T-helper 1 cell treated with Interleukin-12 subunit alpha and Interleukin-12 subunit beta and Interleukin-4 antibody, amounts not matched to agents 30 ng/mL and 1 ng/mL, for 36 hours (primary cell): Measurements from ENCODE around the gene BIRC5. TPM values are rescaled to one million over a fixed set of nuclear protein-coding genes. Genes with fewer than 3 reads are reported as not detected.

Experiments used
- intact Hi-C: fragments of 100-400 bp; cut with micrococcal nuclease; formaldehyde crosslinking; loops from one replicate; pipeline ENCODE4 v1.15.1; 2024
- total RNA-seq: library from RNA; stranded (reverse); gene quantifications from 2 replicates; pipeline ENCODE4 v1.2.3, GENCODE V29; 2022

Gene BIRC5
- total RNA-seq, 1 donor from 2014 or later: 53.4 TPM

DNA sequence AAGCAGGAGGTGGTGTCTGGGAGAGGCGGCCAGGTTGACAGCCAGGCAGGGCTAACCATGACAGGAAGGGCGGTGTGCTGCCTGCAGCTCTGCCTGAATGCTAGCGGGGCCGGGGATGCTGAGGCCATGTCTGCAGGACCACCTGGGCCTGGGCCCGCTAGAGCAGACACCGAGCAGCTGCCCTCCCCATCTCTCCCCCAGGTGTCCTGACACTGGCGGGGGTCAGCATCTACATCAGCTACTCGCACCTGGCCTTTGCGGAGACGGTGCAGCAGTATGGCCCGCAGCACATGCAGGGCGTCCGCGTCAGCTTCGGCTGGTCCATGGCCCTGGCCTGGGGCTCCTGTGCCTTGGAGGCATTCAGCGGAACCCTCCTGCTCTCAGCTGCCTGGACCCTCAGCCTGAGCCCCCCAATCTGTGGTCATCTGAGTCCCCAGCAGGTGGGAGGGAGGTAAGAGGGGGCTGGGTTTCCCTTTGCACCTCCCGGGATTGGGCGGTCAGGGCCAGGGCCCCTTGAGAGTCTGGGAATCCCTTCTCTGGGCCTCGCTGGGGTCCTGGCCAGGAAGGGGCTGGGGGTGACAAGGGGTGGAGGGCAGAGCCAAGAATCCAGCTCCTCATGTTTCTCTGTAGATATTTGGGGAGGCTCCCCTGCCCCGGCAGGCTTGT is 24.9 kb downstream of the BIRC5 start:
- intact Hi-C loops: no loop called here

DNA sequence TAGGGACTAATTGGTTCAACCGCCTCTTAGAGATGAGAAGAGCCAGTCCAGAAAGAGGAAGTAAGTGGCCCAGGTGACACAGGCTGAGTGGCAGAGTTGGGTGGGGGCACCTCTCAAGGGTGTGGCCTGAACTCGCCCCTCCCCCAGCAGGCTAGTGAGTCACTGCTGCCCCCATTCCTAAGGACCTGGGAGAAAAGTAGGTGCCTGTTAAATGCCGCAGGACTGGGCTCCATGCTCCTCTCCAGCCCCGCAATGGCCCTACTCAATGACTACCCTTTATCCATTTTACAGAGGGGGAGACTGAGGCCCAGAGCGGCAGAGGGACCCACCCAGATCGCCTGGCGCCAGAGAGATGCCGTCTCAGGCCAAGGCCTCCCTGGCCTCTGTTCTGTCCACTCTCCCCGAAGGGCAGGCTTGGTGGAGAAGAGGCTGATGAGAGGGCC is 25.5 kb downstream of the BIRC5 start:
- intact Hi-C loops: no loop called here

DNA sequence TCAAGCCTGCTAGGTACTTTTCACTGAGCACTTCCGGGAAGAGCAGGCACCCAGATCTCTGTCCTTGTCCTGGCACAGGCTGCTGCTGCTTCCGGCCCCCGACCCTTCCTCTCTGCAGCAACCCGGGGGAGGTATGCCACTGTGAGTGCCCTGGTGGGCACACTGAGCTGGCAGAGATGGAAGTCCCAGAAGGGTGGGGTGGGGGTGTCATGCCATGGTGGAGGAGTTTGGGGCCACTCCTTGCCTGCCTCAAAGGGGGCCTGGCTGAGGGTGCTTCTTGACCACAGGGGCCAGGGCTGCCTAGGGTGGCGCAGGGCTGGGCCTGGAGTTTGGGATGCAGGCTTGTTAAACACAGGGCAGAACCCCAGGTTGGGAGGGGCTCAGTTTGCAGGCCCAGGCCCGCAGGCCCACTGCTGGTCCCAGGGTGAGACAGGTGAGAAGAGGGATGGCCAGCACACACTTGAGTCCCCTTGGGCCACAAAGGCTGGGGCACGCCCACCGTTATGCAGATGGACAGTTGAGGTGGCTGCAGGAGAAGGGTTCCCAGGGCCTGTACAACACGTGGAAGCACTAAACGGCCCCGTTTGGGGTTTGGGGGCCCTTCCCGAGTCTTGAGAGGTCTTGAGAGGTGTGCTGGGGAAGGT is 26.1 kb downstream of the BIRC5 start:
- intact Hi-C loops: no loop called here

DNA sequence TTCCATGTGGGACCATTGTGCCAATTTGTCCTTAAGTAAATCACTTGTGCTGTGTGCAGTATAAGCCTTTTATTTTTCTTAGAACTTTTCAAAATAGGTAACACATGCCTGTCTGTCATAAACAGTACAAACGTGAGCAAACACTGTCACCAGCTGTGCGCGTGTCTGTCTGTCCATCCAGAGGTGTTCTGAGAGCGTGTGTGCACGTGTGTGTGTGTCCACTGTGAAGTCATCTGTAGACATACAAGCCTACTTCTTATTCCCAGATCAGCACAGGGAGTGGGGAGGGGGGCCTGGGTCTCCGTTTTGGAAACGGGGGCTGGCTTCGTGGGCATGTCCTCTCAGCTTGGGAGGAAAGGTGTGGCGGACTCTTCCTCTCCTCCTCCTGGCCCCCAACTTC is 26.8 kb downstream of the BIRC5 start:
- intact Hi-C loops: no loop called here

DNA sequence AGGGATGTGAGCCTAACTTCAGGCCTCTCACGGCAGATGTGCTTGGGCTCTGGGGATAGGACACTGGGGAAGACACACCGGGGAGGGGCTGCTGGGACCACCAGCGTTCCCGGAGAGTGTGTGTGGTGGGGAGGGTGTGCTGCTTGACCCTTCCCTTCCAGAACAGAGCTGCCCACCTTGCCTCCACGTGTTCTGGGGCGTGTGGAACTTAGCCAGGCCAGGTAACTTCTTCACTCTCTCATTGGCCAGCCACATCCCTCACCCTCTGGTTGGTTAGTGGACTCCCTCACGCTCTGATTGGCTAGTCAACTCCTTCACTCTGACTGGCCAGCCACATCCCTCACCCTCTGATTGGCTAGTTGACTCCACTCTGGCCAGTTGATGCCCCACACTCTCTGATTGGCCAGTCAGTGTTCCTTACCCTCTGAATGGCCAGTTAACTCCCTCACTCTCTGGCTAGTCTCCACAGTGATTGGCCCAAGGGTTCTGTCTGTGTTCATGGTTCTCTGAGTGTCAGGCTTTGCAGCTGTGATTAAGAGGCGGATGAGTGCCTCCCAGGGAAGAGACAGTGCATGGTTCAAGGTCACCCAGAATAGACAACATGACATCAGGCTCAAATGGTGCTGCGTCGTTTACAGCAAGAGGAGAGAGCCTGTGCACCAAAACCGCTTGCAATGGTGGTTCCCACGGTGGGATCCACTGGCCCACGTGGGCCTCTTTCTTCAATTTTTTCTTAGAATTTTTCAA is 27.4 kb downstream of the BIRC5 start:
- intact Hi-C loops: no loop called here

DNA sequence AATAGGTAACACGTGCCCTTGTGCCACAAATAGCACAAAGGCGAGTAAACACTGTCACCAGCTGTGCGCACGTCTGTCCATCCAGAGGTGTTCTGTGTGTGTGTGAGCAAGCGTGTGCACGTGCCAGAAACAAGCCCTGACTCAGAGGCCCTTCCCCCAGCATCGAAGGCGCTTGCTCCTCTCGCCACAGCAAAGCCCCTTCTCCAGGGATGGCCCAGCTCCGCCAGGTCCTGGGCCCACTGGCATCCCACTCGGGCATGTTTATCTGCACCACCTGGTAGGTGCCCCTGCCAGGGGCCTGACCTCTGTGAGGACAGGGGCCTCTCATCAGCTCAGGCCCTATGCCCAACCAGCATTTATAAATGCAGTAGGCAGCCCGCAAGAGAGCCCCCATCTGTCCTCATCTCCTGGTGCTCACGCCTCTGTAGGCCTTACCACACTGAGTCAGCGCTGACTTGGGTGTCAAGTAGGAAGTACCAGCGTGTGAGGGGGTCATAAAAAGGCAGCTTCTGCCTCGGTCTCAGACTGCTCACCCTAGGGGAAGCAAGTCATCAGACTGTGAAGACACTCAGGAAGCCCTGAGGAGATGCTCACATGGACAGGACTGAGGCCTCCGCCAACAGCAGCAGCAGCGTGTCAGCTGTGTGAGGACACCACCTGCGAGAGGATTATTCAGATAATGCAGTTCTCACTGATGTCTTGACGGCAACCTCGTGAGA is 28.1 kb downstream of the BIRC5 start:
- intact Hi-C loops: no loop called here

DNA sequence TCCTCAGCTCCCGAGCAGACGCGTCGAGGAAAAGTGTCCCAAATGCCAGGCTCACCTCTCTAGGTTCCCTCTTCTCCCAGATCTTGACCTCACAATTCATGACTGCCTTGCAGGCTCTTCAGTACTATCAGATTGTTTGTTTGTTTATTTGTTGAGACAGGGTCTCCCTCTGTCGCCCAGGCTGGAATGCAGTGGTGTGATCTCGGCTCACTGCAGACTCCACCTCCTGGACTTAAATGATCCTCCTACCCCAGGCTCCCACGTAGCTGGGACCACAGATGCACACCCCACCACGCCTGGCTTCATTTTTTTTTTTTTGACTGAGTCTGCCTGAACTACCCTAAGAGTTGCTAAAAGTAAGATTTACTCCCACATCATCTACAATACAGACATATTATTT is 33.3 kb downstream of the BIRC5 start:
- intact Hi-C loops: no loop called here

DNA sequence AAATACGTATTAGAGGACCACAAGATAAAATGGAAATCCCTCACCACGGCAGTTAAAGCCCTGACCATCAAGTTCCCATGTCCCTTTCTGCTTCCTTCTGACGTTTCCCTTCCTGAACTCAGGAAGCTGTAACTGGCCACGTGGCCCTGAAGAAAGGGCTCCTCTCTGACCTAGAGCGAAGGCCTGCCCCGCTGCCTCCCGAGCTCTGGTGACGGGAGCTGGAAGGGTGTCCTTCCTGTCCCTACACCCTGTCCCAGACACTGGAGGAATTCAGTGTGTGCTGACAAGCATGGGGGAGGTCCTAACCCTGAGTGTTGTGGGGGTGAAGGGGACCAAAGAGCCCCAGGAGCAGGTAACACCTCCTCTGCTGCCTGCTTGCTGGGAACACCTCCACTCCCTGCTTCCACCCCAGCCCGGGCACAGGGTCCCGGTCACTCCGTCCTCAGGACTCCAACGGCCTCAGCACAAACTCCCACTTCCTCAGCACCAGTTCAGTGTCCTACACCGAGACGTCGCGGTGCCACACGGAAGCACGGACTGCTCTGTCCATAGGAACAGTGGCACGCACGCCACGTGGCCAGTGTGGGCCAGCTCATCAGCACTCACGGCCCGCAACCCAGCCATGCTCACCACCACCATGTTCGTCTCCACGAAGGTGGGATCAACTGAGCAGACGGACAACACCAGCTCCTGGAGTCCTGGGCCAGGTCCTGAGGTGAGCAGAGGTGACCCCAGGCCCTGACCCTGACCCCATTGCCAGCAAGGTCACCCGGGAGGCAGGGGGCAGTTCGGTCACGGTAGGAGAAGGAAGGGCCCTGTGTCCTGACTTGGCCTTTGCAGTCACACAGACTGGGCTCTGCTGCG is 34.2 kb downstream of the BIRC5 start:
- intact Hi-C loops: no loop called here

DNA sequence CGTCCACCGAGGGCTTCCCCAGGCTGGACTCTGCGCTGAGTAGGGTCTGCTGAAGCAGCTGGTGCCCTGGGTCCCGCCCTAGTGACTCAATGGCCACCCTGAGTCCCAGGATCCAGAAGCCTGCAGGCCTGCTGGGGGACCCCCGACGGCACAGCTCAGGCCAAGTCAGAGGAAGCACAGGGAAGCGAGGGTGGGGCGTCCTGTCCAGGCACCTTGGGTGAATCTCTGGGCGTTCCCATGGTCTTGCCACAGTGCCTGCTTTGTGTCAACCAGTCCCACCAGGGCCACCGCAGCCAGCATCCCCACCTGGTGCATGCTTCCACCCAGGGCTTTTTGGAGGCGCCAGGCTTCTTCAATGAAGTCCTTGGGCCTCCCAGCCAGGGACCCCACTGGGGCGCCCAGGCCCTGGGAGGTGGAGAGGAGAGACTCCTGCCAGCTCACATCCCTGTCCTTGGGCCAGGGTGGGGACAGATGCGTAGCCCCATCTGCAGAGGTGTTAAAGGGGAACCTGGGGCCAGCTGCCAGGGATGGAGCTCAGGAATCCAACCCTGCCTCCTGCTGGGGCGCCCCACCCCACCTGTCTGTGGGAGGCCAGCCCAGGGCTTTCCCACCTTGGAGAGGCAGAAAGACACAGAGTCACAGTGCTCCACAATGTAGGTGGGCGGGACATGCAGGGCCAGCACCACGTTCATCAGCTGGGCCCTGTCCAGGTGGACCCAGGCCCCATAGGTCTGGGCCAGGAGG is 35.2 kb downstream of the BIRC5 start:
- intact Hi-C loops: no loop called here

DNA sequence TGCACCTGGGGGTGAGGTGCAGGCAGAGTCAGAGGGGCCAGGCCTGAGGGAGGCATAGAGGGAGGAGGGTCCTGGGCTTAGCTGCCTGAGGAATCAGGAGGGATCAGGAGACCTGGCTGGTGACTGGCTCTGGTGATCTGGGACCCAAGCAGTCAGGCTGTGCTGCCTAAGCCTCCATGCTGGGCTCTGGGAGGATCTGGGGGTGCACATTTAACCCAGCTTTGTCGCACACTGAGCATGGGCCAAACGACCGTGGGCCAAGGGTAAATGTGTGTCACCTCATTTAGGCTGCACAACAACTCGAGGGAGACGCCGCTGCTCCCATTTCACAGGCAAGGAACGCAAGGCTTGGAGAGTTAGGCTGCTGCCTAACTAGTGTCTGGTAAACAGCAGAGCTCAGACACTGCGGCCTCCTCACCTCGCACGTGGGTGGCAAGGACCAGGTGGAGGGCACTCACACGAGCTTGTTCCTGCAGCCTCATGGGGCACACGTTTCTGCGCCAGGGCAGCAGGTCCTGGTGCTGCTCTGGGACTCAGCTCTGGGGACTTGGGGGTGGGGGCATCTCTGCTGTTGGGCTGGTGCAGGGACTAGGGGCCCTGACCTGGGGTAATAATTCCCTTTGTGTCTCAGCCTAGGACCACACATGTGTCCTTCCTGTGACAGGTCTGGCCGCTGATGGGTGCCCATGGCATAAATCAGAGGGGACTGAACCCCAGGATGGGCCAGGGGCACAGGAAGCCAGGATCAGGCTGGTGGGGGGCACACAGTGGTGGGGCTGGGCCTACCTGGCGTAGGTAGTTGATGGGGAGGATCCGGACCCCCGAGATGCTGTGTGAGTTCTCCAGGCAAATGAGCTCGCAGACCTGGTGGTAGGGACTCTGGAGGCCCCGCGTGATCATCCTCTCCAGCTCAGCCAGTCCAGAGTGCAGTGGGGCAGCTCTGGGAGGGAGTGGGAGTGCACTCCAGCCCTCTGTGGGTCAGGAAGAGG is 36.1 kb downstream of the BIRC5 start:
- intact Hi-C loops: loop anchor here (2.0 to 10.0 kb wide), 7 partner anchors 39 to 585 kb away; partner anchors contain the start of genes AFMID, CYTH1, TK1 and TMC8

DNA sequence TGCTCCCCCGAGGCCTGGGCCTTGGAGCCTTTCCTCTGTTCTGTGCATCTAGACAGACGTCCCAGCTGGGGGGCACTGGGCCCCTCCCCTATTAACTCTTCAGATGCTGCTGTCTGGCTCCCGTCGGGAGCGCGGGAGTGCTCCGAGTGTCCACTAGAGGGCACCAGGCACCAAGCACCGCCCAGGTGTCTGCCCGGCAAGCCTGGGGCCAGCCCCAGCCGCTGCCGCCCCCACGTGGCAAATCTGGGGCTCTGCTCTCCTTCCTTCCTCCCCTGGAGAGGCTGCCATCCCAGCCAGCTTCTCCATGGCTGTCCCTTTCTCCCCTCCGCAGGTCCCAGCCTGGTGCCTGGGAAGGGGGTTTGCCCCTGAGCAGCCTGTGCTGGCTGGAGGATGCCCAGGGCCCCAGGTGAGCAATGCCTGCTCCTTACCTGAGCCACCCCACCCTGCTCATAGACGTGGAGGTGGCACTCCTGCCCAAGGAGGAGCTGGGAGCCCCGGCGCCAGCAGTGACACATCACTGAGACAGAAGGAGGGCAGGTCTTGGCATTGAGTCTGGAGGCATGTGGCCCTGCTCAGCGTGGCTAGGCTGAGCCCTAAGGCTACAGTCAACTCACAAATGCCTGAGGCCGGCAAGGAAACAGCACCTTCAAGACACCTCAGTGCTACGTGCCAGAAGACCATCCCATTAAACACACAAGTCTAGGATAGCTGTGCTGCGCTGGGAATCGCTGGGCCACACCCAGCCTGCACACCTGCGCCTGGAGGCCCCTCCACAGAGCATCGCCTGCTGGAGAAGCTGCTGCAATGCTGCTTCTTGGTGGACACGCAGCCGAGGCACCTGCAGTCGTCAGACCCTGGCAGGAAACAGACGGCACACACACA is 37.1 kb downstream of the BIRC5 start:
- intact Hi-C loops: loop anchor here (1.0 to 10.0 kb wide), 10 partner anchors 38 to 586 kb away; partner anchors contain the start of genes AFMID, CYTH1, TK1 and TMC8

DNA sequence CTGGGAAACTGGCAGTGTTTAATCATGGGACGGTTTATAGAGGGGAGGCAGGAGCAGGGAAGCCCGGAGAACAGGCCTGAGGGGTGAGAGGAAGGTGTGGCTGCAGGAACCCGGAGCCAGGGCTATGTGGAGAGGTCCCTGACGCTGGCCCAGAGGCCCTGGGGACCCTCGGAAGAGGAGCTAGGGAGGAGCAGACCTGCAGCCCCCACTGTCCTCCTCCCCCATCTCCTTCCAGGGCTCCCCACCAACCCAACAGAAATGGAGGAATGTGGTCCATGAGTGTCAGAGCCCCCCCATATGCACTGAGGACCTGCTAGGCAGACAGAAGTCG is 37.7 kb downstream of the BIRC5 start:
- intact Hi-C loops: loop anchor here (1.0 to 10.0 kb wide), 11 partner anchors 37 to 587 kb away; partner anchors contain the start of genes AFMID, CYTH1, TK1 and TMC8

DNA sequence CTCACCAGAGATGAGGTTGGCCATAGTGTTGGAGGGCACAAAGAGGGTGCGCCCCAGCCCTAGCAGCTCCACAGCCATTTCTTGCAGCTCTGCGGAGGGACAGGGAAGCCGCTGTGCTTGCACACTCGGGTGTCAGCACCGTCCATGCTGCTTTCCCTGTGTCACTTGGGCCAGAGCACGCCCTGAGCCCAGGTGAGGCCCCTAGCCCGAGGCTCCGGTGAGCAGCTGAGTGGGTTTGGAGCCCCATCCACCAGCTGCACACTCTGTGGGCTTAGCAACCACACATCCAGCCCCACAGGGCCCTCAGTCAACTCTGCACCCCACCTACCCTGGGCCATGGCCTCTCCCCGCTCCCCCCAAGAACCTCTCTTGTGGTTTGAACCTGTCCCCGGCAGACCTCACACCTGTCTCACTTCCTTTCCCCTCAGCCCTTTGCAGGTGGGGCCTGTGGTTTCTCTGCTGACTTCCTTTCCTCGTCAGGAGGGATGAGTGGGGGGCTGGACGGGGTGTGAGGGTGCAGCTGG is 38.1 kb downstream of the BIRC5 start:
- intact Hi-C loops: loop anchor here (2.0 to 10.0 kb wide), 6 partner anchors 63 to 587 kb away; partner anchors contain the start of genes CYTH1, TMC8 and TNRC6C

DNA sequence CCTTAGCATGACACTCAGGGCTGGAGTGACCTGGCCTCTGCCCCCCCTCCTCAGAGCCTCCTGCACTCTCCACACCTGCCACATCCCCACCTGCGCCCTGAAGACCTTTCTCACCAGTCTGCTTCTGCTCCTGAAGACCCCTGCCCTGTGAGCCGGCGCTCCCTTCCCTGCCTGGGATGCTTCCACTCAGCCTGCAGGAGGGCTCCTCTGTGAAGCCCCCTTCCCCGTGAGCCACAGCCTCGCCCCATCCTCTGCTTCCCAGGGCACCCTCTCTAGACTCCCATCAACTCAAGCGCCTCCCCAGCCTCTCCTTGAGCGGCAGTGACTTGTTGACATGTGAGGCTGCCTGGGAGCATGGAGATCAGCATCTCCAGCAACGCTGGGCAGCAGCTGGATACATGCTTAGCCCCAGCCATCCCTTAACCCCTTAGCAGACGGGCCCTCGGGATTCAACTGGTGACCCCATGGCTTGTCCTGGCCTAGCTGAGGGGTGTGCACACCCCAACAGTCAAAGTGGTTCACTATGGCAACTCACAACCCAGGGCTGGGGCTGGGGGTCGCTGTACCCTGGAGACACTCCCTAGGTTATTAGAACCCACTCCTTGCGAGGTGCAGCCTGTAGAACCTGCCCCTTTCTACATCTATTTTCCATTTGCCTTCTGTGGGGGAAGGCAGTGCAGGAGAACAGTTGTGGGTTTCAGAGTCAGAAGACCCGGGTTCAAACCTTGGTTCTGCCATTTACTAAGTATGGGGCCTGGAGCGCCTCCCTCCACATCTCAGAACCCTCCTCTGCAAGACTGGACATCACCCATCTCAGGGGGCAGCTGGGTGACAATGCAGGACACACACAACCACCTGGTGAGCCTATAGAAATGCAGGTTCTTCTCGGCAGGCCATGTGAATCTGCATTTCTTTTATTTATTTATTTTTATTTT is 38.9 kb downstream of the BIRC5 start:
- intact Hi-C loops: loop anchor here (2.0 to 10.0 kb wide), 6 partner anchors 62 to 588 kb away; partner anchors contain the start of genes CYTH1, TMC8 and TNRC6C

DNA sequence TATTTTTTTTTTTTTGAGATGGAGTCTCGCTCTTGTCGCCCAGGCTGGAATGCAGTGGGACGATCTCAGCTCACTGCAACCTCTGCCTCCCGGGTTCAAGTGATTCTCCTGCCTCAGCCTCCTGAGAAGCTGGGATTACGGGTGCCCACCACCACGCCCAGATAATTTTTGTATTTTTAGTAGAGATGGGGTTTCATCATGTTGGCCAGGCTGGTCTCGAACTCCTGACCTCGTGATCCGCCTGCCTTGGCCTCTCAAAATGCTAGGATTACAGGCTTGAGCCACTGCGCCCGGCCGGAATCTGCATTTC is 39.5 kb downstream of the BIRC5 start:
- intact Hi-C loops: loop anchor here (2.0 to 10.0 kb wide), 6 partner anchors 61 to 589 kb away; partner anchors contain the start of genes CYTH1, TMC8 and TNRC6C
